Globus pallidus (tissue), 1 donor: ENCODE results near the gene NT5M.

ENCODE experiments used
- DNase-seq: peaks from one replicate; pipeline ENCODE4 v3.0.0-alpha.2; 2015; ENCODE audit warnings: low spot score

NT5M gene

DNA sequence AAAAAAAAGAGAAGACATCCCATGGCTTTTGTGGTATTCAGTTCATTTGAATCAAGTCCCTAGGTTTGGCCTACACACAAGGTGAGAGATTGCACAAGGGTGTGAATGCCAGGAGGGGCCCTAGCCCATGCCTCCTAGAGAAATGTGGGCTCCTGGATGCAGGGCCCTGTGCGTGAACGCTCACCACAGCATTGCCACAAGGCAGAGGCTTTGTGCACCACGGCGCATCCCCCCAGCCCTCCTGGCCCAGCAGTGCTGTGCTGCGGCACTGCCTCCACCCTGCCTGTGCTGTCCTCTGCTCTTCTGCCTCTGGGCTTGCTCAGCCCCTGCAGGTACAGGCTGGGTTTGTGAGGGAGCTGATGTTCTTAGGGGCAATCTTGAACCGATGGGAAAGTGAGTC, 92.7 kb downstream of the NT5M start:
- DNase-seq, result no peak
